Uterus (tissue), 4 donors: ENCODE results near the gene GCH1. TPM values are rescaled to one million over a fixed set of nuclear protein-coding genes. Genes with fewer than 3 reads are reported as not detected.

ENCODE experiments used
- DNase-seq, 2 donors: peaks; one replicate each; pipeline ENCODE4 v3.0.0-alpha.2; 2019 to 2020
- H3K27ac ChIP-seq, 2 donors: fragments of 200-600 bp; sonication (generic); 1 replicate in 1 of 2; 2 replicates in 1 of 2; pipeline ENCODE4 v1.5.1; 2016 to 2018
- H3K27me3 ChIP-seq, 2 donors: fragments of 200-600 bp; sonication (generic); one replicate each; pipeline ENCODE4 v1.5.1; 2018 to 2019; ENCODE audit warnings: control low read depth in 1 of 2
- H3K36me3 ChIP-seq, 2 donors: fragments of 200-600 bp; sonication (generic); one replicate each; pipeline ENCODE4 v1.5.1; 2019; ENCODE audit warnings: control low read depth in 1 of 2
- H3K4me1 ChIP-seq, 2 donors: fragments of 200-600 bp; sonication (generic); one replicate each; pipeline ENCODE4 v1.5.1; 2018 to 2019; ENCODE audit warnings: control low read depth in 1 of 2
- H3K4me3 ChIP-seq, 2 donors: fragments of 200-600 bp; sonication (generic); 1 replicate in 1 of 2; 2 replicates in 1 of 2; pipeline ENCODE4 v1.5.1; 2018 to 2019; ENCODE audit warnings: mild to moderate bottlenecking in 1 of 2
- H3K9me3 ChIP-seq, 2 donors: fragments of 200-600 bp; sonication (generic); one replicate each; pipeline ENCODE4 v1.5.1; 2019; ENCODE audit warnings: control low read depth in 1 of 2
- CTCF ChIP-seq, 4 experiments: fragments of 200-600 bp in 2 of 4; fragments of 450-650 bp in 2 of 4; sonication (generic) in 2 of 4; IDR thresholded peaks; one replicate each; pipeline ENCODE4 v1.5.1; 2016 to 2019; ENCODE audit warnings: antibody characterized with exemption in 4 of 4, mild to moderate bottlenecking in 2 of 4, moderate library complexity in 1 of 4
- POLR2A ChIP-seq, 2 donors: fragments of 450-650 bp; IDR thresholded peaks; one replicate each; pipeline ENCODE4 v1.6.1; 2016; ENCODE audit warnings: antibody characterized with exemption in 2 of 2, mild to moderate bottlenecking in 1 of 2, moderate library complexity in 1 of 2
- intact Hi-C: fragments of 100-400 bp; cut with DNase I; formaldehyde crosslinking; loops from one replicate; pipeline ENCODE4 v1.15.1; 2023; ENCODE audit warnings: low total_unique reads
- total RNA-seq, 4 donors: library from RNA; depleted of rRNA in 3 of 4; stranded (reverse); fragments of >200 nt in 3 of 4; gene quantifications; one replicate each; pipeline versions ENCODE4 v1.1.0 to v1.2.4, GENCODE V29; 2014 to 2023
- donor health status: DM: yes; HTN: yes; CAD: no.

Gene GCH1
- total RNA-seq, 4 donors from 2014 or later, result 3.2 to 10.6 (median 4.1) TPM

GRCh38 chr14:54837508-54838149, 65.0 kb downstream of the GCH1 start:
- no peaks in the 10 kb centered on the region for H3K4me1 ChIP-seq
- no peaks in the 10 kb centered on the region for H3K27me3 ChIP-seq
- H3K9me3 ChIP-seq, result no peaks in the 10 kb centered on the region
- no peak for DNase-seq
- intact Hi-C loops, result no loop called here
- no peak overlapping the region for H3K4me3 ChIP-seq
- no peaks in the 10 kb centered on the region for H3K36me3 ChIP-seq
- no peak for TF ChIP-seq CTCF (IDR thresholded peaks at IDR 0.05)
- TF ChIP-seq POLR2A (IDR thresholded peaks at IDR 0.05), result no peak
- no peak overlapping the region for H3K27ac ChIP-seq

GRCh38 chr14:54836231-54836630, 66.4 kb downstream of the GCH1 start:
- Histone ChIP-seq H3K27ac (no peak overlapping the region), H3K4me3 (no peak overlapping the region), H3K4me1 (no peaks in the 10 kb centered on the region), H3K27me3 (no peaks in the 10 kb centered on the region), H3K9me3 (no peaks in the 10 kb centered on the region), H3K36me3 (no peaks in the 10 kb centered on the region)
- intact Hi-C loops, result no loop called here
- DNase-seq, result no peak
- no peak for TF ChIP-seq CTCF (IDR thresholded peaks at IDR 0.05)
- TF ChIP-seq POLR2A (IDR thresholded peaks at IDR 0.05), result no peak

- no peaks in the 10 kb centered on the region for H3K9me3 ChIP-seq
- no peaks in the 10 kb centered on the region for H3K36me3 ChIP-seq
- no peaks in the 10 kb centered on the region for H3K4me1 ChIP-seq
- H3K27me3 ChIP-seq, result no peaks in the 10 kb centered on the region
- H3K4me3 ChIP-seq, result no peak overlapping the region
- DNase-seq, result no peak
- intact Hi-C loops, result no loop called here
- H3K27ac ChIP-seq, result no peak overlapping the region
- TF ChIP-seq CTCF (IDR thresholded peaks at IDR 0.05) (no peak), POLR2A (IDR thresholded peaks at IDR 0.05) (no peak)
Measured at GRCh38 chr14:54834727-54835126, 67.9 kb downstream of the GCH1 start.

GRCh38 chr14:54834081-54834480, 68.5 kb downstream of the GCH1 start:
- intact Hi-C loops, result no loop called here
- no peak overlapping the region for H3K4me3 ChIP-seq
- DNase-seq, result no peak
- H3K36me3 ChIP-seq, result no peaks in the 10 kb centered on the region
- TF ChIP-seq POLR2A (IDR thresholded peaks at IDR 0.05) (no peak), CTCF (IDR thresholded peaks at IDR 0.05) (no peak)
- H3K4me1 ChIP-seq, result no peaks in the 10 kb centered on the region
- no peak overlapping the region for H3K27ac ChIP-seq
- no peaks in the 10 kb centered on the region for H3K27me3 ChIP-seq
- no peaks in the 10 kb centered on the region for H3K9me3 ChIP-seq

- no peak for DNase-seq
- TF ChIP-seq POLR2A (IDR thresholded peaks at IDR 0.05) (no peak), CTCF (IDR thresholded peaks at IDR 0.05) (no peak)
- Histone ChIP-seq H3K36me3 (no peaks in the 10 kb centered on the region), H3K27ac (no peak overlapping the region), H3K9me3 (no peaks in the 10 kb centered on the region), H3K27me3 (no peaks in the 10 kb centered on the region), H3K4me1 (no peaks in the 10 kb centered on the region), H3K4me3 (no peak overlapping the region)
- intact Hi-C loops, result no loop called here
Measured at GRCh38 chr14:54830650-54831049, 72.0 kb downstream of the GCH1 start.
